CD4-positive, alpha-beta T cell treated with Interferon alpha-2 for 1 hour (primary cell): Measurements from ENCODE around the gene MUC5AC.

ENCODE experiments used
- DNase-seq, 2 donors: peaks; one replicate each; pipeline ENCODE4 v3.0.0-alpha.2; 2020 to 2022

MUC5AC gene

GRCh38 chr11:1227551-1228100 is 69.9 kb downstream of the MUC5AC start:
- DNase-seq, result no peak

- DNase-seq, result no peak
Observed at GRCh38 chr11:1228101-1228821, 70.5 kb downstream of the MUC5AC start.

GRCh38 chr11:1228921-1229451 is 71.2 kb downstream of the MUC5AC start:
- no peak for DNase-seq

- DNase-seq, result no peak
Observed at GRCh38 chr11:1229471-1230120, 71.8 kb downstream of the MUC5AC start.

GRCh38 chr11:1230121-1230455 is 72.3 kb downstream of the MUC5AC start:
- DNase-seq, result no peak

GRCh38 chr11:1230456-1231395 is 73.0 kb downstream of the MUC5AC start:
- no peak for DNase-seq

GRCh38 chr11:1231396-1232020 is 73.8 kb downstream of the MUC5AC start:
- DNase-seq, result no peak

- no peak for DNase-seq
Observed at GRCh38 chr11:1232021-1232882, 74.5 kb downstream of the MUC5AC start.

GRCh38 chr11:1232883-1233321 is 75.1 kb downstream of the MUC5AC start:
- DNase-seq, result no peak

GRCh38 chr11:1233351-1234053 is 75.7 kb downstream of the MUC5AC start:
- no peak for DNase-seq

- DNase-seq, result no peak
Observed at GRCh38 chr11:1234054-1234720, 76.4 kb downstream of the MUC5AC start.

- DNase-seq, result no peak
Observed at GRCh38 chr11:1234771-1235305, 77.1 kb downstream of the MUC5AC start.

- DNase-seq, result no peak
Observed at GRCh38 chr11:1235306-1235900, 77.7 kb downstream of the MUC5AC start.

- DNase-seq, result no peak
Observed at GRCh38 chr11:1235901-1236315, 78.2 kb downstream of the MUC5AC start.

GRCh38 chr11:1236316-1237127 is 78.8 kb downstream of the MUC5AC start:
- no peak for DNase-seq

- DNase-seq, result no peak
Observed at GRCh38 chr11:1237128-1237580, 79.4 kb downstream of the MUC5AC start.

GRCh38 chr11:1237851-1238250 is 80.1 kb downstream of the MUC5AC start:
- no peak for DNase-seq
